HG03378 (cell line): ENCODE data around the gene SEL1L.
"Not testable (repeated sequence)": the region's sequence is repeated elsewhere in the genome, so short reads cannot be mapped to it uniquely, and the experiment has no call there.

Experiments
- ATAC-seq: cut with Tn5 transposase; IDR thresholded peaks from one replicate; pipeline ENCODE4 v1.9.1; 2021; ENCODE audit warnings: mild to moderate bottlenecking, moderate library complexity; ENCODE audit not compliant: unreplicated experiment

Gene SEL1L

DNA sequence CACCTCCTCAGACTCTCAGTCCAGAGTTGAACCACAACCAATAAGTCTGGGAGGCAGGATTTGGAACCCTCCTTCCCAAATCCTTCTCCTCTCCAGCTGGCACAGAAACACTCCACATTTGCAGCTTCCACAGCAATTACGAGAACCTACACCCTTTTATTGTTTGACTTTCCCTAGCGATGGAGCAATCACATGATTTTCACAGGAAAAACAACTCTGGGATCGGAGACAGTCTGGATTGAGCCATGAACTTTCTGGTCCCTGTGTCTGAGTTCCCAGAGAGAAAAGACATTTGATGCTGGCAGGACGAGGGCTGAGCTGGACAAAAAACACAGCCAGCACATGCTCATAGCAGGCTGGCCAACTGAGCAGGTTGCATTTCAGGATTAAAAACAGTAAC lies 84.5 kb downstream of the SEL1L start:
- no peak for ATAC-seq

DNA sequence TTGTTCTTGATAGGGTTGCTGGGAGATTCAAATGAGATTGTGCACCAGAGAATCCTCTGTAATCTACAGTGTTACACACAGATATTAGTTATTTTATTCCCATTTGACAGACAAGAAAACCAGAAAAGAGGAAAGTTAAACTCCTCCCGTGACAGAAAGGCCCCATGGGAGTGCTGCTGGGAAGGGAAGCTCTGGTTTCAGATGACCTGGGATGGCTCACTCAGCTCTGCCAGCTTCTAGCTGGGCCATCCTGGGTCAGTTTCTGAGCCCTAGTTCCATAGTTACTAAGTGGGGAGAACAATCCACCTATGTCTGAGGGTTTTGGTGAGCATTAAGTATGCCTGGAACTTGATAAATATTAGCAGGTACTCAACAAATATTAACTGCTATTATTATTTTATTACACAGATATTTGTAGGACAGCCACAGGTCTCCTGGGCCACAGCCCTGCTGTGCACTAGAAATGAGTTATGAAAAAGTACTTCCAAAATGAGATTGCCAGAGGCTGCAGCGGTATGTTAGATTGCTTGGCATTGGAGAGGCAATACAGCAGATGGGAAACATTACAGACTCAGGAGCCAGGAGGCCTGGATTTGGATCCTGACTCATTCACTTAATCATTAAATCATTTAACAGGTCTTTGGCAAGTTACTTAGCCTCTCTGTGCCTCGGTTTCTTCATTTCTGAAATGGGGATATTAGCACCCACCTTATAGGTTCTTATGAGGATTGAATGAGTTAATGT lies 86.5 kb downstream of the SEL1L start:
- no peak for ATAC-seq

DNA sequence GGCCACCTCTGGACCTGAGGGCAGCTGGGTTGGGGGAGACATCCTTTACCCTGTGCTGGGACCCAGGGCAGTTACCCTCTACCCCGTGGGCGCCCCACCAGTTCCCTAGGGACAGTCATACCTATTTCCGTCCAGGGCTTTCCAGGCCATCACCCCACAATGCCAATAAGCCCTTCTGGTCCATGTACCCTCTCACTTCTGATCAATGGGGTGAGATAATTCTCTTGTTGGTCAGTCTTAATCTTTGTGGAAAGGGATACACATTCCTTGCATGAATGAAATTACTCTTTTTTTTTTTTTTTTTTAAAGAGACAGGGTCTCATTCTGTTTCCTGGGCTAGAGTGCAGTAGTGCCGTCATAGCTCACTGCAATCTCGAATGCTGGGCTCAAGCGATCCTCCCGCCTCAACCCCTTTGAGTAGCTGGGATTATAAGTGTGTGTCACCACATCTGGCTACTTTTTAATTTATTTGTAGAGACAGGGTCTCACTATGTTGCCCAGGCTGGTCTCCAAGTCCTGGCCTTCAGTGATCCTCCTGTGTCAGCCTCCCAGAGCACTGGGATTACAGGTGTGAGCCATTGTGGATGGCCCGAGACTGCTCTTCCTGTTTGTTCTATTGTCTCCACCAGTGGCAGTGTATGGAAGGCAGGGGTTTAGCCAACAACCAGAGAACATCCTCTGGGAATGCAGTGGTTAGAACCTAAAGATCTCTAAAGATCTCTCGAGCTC lies 87.2 kb downstream of the SEL1L start:
- no peak for ATAC-seq

DNA sequence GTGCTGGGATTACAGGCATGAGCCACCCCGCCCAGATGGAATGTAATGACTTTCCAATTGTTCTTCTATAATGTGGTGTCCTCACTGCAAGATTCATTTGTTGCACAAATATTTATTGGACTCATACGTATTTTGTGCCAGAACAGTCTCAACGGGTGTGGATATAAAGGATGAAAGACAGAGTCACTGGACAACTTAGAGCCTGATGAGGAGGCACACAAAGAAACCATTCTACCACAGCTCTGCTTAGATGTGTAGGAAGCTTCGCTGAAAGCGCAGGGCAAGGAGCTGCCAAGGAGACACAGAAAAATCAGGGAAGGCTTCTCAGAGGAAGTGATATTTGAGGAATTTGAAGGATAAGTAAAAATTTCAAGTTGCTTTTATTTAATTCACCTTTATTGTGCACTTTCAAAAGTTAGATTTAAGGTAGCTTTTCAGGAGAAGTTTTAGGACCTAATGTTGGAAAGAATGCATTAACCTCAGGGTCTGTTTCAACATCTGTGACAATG lies 92.0 kb downstream of the SEL1L start:
- no peak for ATAC-seq

DNA sequence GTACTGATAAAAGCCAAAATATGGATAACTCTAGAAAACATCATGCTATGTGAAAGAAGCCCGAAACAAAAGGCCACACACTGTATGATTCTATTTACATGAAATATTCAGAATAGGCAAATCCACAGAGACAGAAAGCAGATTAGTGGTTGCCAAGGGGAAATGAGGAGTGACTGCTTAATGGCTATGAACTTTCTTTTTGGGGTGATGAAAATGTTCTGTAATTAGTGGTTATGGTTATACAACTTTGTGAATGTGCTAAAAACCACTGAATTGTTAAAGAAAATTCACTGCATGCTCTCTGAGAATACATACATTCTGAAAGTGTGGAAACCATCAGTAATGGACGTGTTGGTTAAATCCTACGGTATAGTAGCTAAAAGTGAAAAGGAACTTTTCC lies 93.6 kb downstream of the SEL1L start:
- no peak for ATAC-seq

DNA sequence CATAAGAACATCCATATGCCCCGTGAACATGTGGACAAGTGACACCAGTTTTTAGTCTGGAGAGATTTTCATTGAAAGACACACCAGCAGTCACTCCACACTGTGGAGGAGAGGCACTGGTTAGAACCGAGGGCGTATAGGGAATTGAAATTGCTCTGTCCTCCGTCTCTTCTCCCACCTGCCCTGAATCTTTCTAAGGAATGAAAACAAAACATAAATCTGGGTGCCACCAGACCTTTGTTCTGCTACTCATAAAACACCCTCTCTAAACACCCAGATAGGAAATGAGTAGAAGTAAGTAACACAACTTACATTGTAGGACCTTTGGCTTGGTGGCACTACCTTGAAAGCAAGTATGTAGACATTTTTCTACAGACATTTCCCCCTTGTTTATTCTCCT lies 96.4 kb downstream of the SEL1L start:
- no peak for ATAC-seq

DNA sequence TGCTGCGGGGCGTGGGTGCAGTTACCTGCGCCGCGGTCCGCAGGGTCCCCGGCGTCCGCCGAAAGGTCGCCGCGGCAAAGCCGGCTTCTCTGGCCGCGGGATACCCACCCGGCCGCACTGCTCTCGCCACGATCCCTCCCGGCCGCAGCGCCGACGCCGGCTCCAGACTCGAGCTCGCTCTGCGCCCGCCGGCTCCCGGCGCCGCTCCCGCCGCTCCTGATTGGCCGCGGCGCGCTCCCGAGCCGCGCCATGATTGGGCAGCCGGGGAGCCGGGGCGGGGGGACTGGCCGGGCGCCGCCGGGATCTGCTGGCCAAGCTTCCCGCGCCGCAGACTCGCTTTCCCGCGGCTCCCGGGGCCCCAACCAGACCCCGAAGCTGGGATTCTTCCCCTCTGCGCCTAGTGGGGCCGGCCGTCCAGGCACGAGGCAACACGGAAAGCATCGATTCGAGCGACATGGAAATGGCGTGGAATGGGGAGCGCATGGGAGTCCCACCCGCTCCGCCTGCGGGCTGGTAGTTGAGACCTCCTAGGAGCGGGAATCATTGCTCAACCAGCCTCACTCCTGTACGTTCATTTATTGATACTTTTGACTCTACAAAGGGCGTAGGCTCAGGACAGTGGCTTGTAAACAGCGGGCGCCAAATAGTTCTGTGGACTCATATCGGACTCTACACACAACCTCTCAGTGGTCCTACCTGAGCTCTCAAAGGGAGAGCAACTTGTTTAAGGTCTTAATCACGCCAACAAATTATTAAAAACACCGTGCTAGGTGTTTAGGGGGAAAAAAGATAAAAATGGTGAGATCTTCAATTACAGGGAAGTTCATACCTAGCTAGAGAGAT lies 97.1 kb downstream of the SEL1L start:
- peak; percentile 47 for ATAC-seq

DNA sequence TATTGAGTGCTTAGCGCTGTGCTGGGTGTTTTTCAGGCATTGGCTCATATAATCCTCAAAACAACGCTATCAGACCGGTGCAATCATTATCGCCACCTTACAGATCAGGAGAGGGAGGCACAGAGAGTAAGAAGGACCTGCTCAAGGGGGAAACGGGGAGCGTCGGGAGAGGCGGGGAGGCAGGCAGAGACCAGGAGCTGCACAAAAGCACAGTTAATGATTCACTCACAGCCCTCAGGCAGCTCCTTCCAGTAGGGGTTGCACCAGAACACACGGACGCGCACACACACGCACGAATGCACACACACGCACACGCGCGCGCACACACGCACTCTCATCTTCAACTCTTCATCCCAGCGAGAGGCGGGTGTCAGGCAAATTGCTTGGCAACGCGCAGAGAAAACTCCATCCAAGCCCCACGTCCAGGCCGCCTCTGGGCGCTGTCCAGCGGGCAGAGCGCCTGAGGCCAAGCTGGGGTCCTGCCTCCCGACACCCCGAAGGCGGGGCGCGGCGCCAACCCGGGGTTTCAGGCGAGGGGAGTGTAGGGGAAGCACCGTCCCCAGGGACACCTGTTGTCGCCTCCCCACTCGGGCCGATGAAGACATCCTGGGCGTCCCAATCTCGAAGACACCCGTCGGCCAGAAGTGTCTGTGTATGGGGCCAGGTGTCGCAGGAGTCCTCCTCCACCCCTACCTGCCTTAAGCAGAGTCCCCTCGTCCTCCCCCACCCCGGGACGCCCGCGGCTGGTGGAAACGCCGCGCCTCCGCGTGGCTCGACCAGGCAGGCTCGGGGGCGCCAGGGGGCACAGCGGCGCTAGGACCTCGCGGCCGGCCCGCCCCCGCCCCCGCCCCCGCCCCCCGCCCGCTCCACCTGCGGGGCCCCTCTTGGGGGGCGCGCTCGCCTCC lies 98.0 kb downstream of the SEL1L start:
- peak; percentile 37 for ATAC-seq

DNA sequence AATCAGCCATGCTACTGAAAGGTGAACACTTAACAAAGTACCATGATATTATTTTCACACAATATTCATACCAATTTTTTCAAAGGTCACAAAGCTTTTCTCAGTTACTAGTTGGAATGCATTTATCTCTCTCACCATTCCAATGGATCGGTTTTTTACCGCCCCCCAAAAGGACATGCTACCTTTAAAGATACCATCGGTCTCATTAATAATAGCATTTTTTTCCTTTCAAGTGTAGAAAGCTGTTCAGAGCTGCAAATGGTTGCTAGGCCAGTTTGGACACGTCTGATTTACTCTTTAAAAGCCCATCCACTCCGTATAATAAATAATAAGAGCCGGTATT lies 98.6 kb downstream of the SEL1L start:
- no peak for ATAC-seq

DNA sequence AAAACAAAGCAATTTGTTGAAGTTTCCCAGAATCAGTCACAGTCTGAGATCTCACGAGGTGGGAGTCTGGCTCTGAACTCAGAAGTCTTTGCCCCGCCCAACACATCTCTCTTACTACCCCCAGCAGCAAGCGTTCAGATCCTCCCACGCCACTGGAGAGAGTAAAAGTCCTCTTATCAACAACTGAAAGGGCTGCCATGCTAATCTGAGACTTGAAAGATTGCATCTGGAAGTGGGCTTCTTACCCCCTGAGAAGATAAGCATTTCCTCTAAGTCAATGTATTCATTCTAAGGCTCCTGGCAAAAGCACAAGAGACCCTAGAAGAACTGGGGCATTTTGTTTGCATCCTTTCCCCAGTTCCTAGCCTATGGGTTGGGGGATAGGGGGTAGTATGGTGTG lies 99.4 kb downstream of the SEL1L start:
- no peak for ATAC-seq

DNA sequence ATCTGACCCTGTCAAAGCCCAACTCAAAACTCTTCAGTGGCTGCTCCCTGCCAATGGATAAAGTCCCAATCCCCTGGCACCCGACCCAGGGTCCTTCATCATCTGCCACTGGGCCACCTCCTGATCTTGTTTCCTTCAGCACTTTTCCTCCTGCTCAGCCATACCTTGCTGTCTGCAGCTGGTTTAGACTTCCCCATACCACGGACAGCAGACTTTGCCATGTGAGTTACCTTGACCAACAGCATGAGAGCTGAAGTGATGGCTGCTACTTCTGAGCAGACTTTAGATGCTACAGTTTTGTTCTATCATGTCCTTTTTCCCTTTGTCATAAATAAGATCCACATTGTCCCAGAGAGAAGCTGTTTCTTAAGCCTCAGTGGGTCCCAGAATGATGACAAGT lies 100.3 kb downstream of the SEL1L start:
- ATAC-seq = no peak

DNA sequence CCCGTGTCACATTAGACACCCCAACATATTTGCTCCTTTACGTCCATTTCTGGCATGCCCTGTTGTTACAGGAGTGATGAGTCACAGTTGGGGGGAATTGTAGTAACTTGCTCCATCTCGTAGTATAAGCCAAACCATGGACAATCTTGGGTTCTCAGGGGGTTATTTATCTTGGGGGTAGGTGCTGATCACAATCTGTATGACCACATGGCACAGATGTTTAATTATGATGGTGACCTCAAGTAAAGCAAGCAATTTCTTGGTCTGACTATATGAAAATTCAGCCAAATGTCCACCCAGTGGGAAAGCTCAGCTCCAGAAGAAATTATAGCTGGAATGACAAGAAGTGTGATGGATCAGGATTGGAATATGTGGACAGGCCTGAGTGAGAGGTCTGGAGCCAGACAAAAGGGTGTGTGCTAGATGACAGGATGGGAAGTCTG lies 101.4 kb downstream of the SEL1L start:
- no peak for ATAC-seq

DNA sequence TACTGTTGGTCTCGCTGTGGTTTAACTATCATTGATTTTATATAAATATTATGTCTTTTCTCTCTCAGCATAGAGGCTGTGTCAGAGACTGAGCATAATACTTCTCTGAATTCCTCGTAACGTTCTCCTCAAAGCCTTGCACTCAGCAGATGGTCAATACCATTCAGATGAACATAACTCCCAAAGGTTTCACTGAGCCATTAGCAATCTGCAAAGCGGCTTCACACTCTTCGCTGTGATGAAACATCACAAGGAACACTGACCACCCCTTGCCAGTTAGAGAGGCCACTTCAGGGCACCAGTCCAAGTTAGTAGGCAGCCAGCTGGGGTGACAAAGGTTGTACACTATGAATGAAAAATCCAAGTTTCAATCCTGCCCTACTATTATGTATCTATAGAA lies 103.4 kb downstream of the SEL1L start:
- ATAC-seq = no peak

DNA sequence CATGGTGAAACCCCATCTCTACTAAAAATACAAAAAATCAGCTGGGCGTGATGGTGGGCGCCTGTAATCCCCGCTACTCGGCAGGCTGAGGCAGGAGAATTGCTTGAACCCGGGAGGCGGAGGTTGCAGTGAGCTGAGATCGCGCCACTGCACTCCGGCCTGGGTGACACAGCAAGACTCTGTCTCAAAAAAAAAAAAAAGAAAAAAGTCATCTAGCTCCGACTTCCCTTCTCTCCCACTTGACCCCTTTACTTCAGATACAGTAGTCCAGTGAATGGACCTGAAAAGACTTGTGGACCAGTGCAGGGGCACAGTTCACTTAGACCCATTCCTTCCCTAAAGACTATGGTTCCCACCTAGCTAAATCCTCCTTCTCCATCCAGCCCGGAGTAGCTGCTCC lies 103.9 kb downstream of the SEL1L start:
- ATAC-seq = not testable (repeated sequence)

DNA sequence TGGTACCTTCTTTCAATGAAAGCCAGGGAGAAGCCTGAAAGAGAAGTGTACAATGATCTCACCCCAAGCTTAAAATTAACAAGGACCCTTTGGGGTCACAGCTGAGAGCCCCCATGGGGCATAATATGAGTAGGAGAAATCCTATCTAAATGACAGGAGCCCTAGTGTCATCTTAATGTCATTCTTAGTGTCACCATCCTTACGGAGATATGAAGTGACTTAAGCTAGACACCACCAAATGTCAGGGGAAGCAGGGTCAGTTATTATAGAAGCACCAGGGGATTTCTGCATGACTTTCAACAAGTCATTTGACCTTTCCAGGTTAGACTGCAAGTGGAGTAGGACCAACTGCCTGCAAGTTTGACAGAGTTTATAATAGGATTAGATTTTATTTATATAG lies 104.6 kb downstream of the SEL1L start:
- ATAC-seq = no peak

DNA sequence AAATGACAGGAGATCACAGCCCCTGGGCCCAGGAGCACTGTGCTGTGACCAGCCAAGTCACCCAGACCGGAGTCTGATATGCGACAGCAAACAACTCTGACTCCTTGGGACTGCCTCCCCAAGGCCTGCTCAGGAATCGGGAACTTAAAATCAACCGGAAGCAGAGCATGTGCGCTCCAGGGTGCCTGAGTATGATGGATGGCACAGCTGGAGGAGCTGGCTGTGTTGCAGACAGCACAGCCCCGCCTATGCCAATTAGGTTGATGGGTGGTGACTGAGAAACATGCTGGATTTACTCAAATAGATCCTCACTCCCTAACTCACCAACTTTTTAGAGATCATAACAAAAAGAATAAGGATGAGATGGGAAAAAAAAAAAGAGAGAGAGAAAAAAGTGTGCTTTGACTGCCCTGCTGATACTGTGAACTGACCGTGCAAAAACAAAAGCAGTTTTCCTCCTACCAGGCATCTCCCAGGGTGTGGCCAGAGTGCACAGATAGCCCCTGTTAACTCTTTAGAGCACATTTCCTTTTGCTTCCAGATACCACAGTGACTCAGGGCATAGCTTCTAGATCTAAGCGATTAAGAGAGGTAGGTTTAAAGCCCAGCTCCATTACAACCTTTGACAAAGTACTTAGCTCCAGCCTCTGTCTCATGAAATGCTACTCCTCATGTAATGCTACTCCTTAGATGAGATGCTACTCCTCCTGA lies 106.2 kb downstream of the SEL1L start:
- no peak for ATAC-seq

DNA sequence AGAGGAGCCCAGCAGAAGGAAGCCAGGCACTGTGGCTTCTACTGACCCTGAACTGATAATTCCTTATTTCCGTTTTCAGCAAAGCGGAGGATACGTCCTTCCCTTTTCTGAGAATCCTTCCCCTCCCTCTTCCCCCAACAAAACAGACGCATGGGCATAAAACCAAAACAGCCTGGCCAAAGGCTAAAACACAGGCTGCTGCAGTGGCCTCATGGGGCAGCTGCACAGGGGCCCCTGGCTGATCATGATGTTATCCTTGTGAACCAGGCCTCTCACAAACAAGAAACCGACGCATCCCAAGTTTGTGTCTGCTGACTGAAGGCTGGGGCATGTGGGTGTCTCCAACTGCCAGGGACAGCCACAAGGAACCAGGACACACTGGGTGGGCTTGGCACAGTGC lies 110.1 kb downstream of the SEL1L start:
- no peak for ATAC-seq
